Stimulated activated CD8-positive, alpha-beta memory T cell treated with anti-CD3 and anti-CD28 coated beads, Interleukin-12 subunit alpha, Interleukin-12 subunit beta, amount 100 ng/mL, for 24 hours (primary cell): Measurements from ENCODE around the gene LRRFIP2.
"Not testable (repeated sequence)": the region's sequence is repeated elsewhere in the genome, so short reads cannot be mapped to it uniquely, and the experiment has no call there.

Source experiments
- DNase-seq: peaks from one replicate; pipeline ENCODE4 v3.0.0-alpha.2; 2020; ENCODE audit errors: extremely low read depth

The LRRFIP2 gene

DNA sequence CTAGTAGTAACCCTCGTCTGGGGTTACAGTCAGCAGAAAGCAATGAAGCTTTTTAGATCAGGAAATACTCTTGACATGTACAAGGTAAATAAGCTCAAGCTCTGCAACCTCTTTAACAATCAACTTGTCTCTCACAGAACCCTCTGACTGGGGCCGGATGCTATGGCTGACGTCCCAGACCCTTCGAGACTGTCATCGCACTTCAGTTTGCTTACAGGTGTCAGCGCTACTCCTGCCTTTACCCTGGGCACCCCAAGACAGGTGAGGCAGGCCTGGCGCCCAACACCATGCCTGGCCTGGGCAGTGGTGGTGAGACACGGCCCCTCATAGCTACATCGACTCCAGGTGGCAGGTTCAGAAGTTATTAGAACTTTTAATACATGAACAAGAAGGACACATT is 30.6 kb downstream of the LRRFIP2 start:
- no peak for DNase-seq

DNA sequence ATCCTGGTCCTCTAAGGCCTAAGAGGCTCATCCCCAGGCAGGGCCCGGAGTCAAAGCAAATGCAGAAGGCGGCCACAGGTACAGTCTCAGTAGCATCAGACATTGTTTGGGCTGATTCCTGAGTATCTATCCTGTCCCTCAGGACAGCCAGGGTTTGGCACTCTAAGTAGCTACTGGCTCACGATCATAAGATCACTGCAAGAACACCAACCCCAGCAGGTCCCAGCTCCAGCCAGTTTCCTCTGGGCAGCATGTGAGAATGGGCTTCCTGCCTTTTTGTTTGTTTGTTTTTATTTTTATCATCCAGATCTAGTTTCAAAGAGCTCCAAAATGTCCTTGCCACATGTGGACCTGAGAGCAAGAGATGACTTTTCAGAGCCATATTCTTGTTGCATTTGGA is 32.7 kb downstream of the LRRFIP2 start:
- no peak for DNase-seq

DNA sequence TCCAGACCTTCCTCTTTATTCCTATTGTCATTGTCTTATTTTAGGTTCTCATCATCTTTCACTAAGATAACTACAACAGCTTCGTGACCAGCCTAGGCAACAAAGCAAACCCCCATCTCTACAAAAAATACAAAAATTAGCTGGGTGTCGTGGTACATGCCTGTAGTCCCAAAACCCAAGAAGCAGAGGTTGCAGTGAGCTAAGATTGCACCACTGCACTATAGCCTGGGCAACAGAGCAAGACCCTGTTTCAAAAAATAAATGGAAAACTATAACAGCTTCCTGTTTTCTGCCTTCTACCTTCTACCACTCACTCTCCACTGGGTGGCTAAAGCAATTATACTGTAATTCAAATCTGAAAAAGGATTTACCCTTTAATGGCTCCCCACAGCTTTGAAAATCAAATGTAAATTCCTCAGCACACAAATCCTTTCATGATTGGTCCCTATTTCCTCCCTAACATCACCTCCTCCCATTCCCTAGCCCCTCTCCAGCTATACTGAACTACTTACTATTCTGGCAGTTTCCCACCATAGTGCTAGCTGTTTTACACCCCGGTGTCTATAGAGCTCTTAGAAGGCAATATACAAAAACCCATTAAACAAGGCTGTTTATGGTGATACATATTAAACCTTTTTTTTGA is 33.4 kb downstream of the LRRFIP2 start:
- no peak for DNase-seq

DNA sequence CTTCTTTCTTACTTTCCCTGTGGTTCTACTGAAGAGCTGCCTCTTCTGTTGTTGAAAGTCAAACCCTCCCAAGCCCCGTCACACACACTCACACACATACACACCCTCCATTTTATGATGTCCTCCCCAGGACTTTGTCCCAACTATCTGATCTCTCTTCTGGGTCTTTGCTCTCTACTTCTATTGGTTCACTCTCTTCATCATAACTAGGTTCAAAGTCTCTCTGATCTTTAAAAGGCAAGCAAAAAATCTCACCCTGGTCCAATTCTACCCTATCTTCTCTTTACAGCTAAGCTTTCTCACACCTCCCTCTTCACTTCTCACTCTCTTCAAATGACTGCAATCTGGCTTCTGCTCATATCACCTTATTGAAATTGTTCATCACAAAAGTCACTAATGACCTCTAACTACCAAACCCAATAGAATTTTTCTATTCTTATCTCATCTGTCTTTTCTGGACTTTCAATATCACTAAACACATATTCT is 34.8 kb downstream of the LRRFIP2 start:
- DNase-seq, result no peak

DNA sequence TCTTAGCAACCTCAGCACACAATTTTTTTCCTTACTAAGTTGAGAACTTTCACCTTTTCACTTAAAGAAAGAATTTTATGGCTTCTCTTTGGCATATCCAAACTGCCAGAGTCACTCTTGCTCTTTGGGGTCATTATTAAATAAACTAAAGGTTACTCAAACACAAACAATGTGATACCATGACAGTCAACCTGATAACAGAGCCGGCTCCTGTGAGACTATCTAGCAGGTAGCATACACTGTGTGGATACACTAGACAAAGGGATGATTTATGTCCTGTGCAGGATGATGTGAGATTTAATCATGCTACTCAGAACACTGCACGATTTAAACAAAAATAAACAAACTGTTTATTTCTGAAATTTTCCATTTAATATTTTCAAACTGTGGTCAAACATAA is 35.6 kb downstream of the LRRFIP2 start:
- DNase-seq, result no peak

DNA sequence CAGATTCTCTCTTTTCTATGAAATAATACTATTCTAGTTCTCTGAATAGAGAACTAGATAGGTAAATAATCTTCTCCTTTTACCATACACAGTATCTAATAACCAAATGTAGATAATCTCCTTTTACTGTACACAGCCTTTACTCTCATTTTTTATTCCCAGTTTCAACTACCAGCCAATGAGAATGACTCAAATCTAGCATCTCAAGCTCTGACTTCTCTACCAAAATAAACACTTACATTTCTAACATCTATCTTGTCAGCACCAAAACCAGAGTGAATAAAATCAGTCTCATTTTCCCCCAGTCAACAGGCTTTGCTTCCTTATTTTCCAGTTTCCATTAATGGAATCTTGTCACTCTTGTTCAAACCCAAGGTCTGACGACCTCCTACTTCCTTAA is 36.9 kb downstream of the LRRFIP2 start:
- no peak for DNase-seq

DNA sequence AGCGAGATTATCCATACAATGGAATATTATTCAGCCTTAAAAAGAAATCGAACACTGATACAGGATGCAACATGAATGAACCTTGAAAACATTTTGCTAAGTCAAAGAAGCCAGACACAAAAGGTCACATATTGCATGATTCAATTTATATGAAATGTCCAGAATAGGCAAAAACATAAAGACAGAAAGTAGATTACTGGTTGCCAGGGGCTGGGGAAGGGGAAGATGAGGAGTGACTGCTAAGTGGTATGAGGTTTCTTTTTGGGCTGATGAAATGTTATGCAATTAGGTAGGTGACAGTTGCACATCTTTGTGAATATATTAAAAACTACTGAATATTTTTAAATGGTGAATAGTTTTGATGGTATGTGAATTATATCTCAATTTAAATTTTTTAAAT is 38.3 kb downstream of the LRRFIP2 start:
- DNase-seq, result no peak

DNA sequence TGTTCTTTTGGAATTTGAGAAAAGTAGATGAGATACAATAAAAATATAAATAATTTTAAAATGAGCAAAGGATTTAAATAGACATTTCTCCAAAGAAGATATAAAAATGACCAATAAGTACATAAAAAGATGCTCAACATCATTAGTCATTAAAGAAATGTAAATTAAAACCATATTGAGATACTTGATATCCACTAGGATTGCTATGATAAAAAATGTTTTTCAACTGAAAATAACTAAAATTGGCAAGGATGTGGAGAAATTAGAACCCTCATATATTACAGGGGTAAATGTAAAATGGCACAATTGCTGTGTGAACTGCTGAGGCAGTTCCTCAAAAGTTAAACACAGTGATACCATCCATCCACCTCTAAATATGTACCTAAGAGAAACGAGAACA is 38.8 kb downstream of the LRRFIP2 start:
- no peak for DNase-seq

DNA sequence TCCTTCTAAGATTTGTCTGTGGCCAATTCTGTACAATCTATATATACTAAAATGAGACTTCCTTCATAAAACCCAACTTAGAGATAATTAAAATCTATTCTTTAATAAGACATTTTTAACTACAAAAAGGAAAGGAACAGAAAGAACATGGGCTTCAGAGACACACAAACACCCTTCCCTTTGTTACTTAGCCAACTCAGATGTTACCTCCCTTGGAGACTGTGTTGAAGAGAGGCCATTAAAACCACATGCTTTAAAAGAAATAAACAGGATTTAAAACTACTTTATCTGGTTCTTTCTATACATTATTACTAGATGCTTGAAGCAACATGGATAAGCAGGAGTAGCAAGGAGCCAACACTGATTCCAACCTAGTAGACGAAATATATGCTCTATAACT is 42.0 kb downstream of the LRRFIP2 start:
- DNase-seq, result no peak

DNA sequence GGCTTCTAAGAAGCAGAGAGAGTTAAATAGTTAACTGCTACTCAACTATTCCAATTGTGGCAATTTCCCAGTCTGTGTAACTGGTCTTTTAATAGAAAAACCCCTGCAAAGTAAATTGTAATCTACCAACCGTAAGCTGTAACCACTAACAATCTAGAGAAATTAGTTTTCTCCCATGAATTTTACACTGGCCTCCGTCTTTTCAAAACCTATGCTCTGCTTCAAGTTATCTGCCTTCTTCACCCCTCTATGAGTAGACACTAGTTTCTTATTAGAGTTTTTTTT is 42.6 kb downstream of the LRRFIP2 start:
- DNase-seq, result no peak

DNA sequence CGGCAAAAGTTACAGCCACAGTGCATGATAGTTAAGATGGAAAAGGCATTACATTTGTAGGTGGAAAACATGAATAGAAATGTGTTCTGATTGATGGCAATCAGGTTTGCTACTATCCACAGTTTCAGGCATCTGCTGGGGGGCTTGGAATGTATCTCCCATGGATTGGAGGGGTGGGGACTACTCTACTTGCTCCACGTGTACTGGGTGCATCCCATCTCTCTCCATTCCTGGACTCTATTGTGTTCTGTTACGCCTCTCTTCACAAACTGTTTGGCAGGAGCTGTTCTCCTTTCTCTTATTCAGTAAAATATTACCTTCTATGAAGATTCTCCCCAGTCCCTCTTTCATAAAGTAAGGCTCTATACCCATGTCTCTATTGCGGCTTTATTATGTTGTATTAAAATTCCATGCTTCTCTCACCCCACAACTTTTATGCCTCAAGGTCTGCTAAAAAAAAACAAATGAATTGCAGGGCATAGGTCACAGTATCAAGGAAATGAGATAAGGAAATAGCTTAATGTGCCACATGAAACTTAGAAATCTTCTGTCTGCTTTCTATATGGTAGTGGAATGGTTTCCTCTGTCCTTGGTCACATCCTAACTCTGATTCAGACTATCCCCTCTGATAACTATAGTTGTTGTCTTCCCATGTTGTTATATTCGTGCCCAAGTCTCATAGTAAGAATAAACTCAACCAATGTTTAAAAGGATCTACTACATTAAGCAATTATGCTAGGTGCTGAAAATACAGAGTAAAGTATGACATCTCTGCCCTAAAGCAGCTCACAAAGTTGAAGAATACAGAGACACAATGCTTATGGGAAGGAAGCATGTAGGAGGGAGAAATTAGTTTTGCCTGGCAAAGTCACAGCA is 43.2 kb downstream of the LRRFIP2 start:
- DNase-seq, result no peak

DNA sequence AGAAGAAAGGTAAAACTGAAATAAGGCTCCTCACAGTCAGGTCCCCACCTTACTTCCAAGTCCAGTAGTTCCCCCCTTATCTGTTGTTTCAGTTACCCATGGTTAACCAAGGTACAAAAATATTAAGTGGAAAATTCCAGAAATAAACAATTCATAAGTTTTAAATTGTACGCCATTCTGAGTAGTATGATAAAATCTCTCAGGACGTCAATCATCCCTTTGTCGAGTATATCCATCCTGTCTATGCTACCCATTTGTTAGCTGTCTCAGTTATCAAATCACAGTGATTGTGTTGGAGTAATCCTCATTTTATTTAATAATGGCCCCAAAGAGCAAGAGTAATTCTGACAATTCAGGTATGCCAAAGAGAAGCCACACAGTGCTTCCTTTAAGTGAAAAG is 43.9 kb downstream of the LRRFIP2 start:
- no peak for DNase-seq

DNA sequence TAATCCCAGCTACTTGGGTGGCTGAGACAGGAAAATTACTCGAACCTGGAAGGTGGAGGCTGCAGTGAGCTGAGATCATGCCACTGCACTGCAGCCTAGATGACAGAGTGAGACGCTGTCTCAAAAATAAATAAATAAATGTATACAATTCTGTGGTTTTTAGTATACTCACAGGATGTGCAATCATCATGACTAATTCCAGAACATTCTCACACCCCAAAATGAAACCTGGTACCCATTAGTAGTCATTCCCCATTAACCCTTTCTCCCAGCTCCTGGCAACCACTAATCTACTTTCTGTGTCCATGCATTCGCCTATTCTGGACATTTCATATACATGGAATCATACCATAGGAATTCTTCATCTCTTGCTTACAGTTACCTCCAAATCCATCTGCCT is 44.5 kb downstream of the LRRFIP2 start:
- no peak for DNase-seq

DNA sequence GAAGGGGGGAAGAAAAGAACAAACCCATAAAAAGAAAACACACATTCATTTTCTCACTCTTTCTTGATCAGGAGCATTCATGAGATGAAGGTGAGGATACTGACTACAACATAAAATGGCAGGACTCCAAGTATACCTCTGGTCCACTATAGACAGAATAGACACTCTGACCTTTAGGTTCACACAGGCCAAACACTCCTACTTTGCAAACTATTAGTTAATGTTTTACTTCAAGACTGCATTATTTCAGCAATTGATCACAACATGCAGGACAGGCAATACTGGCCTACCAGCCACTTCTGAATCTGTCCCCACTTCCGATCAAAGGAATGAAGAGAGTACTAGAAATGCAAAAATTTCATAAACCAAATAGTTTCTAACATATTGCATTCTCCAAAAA is 47.0 kb downstream of the LRRFIP2 start:
- no peak for DNase-seq

DNA sequence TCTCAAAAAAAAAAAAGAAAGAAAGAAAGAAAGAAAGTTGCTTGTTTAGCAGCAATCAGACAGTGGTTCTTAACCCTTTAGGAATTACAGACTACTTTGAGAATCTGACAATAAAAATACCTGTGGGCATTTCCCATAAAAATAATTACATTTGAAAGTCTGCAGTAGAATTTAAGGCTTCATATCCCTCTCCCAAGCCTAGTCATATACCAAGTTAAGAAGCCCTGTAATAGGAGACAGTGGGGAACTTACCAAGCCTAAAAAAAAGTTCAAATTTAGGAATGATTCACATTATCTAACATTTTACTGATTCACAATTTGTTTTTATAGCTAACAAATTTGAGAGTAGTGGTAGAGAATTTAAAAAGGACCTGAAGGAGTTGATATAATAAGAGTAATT is 47.5 kb downstream of the LRRFIP2 start:
- DNase-seq, result no peak

DNA sequence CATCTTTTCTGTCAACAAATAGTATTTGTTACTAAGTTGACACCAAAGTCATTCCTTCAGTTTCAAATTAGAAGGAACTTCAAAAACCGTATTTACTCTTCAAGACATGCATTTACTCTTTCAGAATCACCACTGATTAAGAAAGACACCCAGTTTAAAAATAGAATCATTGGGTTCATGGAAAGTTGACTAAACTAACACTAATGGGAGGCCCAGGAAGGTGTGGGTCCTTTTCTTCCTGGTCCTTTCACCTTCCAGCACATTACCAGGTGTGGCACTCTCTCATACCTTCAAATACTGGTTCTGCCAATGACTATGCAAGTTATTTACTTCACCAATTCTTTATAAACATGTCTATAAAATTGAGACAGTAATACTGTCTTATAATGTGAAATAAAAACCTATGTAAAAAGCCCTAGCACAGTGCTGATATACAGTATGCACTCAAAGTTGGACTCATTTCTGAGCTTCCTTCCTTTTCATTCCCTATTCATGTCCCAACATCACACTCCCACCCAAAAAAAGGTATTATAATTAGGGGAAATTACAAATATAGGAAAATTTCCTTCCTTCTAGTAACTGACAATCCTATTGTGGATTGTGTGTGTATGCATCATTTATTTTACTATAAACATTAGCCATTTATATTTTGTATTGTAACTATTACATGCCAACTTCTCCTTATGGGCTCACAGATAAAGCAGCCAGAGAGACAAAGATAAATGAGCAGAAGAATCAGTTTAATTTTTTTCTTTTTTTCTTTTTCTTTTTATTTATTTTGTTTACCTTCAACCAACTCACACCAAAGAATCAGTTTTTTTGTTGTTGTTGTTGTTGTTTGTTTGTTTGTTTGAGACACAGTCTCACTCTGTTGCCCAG is 48.9 kb downstream of the LRRFIP2 start:
- no peak for DNase-seq

DNA sequence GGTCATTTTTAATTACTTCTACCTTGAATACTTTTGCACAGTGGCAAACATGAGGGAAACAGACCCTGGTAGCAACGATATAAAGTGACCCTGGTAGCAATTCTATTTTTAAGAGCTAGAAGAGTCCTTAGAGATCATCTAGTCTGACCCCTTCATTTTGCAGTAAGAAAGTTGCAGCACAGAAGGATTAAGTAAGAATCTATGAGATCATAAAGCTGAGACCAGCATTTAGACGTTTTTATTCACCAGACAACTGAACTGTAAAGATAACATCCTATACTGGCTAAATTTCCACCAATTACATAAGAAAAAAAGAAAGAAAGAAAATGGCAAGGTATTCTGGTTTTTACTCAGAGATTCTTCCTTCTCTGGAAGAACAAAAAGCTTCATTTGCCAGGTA is 49.9 kb downstream of the LRRFIP2 start:
- DNase-seq, result no peak

DNA sequence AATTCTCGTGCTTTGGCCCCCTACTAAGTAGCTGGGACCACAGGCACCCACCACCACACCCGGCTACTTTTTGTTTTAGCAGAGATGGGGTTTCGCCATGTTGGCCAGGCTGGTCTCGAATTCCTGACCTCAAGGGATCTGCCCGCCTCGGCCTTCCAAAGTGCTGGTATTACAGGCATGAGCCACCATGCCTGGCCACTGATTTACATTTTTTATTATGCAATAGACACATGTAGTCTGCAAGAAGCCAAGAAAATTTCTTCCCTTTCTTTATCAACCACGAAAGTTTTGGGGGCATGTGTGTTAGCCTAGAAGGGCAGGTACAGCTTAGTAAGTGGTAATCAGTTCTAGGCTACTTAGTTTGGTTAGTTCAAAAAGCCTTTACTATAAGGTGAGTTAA is 51.1 kb downstream of the LRRFIP2 start:
- DNase-seq, result no peak

DNA sequence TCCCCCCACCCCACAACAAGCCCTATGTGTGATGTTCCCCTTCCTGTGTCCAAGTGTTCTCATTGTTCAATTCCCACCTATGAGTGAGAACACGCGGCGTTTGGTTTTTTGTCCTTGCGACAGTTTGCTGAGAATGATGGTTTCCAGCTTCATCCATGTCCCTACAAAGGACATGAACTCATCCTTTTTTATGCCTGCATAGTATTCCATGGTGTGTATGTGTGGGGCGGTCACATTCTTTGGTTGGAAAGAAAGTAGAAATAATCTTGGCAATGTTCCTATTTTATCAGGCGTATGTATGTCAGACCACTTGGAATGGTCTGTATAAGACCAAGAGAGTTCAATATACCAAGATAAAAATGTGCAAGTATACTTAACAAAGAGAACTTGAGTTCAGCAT is 52.3 kb downstream of the LRRFIP2 start:
- not testable (repeated sequence) for DNase-seq

DNA sequence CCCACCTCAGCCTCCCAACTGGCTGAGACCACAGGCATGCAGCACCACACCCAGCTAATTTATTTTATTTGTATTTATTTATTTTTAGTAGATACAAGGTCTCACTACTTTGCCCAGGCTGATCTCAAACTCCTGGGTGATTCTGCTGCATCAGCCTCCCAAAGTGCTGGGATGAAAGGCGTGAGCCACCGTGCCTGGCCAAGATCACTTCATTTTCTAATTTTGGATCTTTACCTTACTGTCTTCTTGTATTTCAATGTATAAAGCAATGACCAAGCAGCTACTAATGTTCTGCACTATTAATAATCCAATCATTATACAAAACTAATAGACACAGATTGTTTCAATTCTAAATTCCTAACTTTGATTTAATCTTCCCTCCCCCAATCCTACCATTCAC is 56.2 kb downstream of the LRRFIP2 start:
- no peak for DNase-seq

DNA sequence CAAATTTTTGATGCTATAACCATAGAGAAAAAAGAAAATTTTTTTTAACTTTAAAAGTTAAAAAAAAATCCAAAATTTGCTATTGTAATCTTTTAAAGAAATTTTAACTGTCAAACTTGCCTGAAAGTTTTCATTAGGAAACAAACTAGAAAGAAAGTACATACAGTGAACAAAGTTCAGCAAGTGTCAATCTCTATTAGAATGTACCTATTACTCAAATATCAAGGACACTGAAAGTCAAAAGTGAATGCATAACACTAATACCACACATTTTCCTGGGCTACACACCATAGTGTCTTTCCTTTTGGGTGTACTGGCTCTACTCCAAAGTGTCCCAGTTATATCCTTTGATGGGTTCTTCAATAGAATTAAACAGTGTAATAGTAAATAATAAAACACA is 56.8 kb downstream of the LRRFIP2 start:
- DNase-seq, result no peak

DNA sequence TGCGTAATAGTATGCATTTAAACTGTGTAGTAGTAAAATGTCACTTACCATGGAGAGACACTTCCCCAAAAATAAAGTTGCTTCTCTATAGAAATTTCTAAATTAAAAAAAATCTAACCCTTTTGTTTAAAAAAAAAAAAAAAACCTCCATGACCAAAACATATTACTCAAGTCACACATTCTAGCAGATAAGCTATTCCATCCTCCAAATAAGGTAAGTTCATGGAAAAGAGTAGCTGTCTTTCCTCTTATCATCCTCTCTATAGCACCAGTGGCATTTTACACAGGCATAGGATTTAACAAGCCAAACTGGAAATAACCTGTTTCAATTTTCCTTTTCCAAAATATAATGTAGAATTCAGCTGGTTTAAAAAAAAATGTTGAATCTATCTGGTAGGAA is 57.4 kb downstream of the LRRFIP2 start:
- DNase-seq, result no peak

DNA sequence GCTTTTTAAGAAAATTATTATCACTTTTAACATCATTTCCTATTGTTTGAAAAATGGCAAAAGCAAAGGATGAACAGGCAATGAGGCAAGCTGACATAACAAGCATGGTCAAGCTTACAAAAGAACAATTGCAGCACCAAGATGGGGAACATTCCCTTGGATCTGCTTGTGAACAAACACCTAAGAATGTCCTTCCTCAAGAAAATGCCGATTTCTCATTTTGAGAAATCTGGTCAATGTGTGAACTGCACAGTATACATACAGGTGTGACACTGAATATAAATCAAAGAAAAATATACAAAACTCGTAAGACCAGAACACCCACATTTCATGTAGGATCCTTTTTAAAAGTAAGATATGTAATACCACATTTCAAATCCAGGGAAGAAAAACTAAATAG is 58.9 kb downstream of the LRRFIP2 start:
- DNase-seq, result no peak
